SK-N-SH (cell line): Measurements from ENCODE around the gene C4orf36. TPM values are rescaled to one million over a fixed set of nuclear protein-coding genes. Genes with fewer than 3 reads are reported as not detected.

Experiments
- CTCF ChIA-PET: fragments of 300-600, 350-600 bp; formaldehyde crosslinking; extraction: SDS; loops from one replicate; lab custom pipeline; 2021; lab: Yijun Ruan, JAX
- POLR2A ChIA-PET: fragments of 350-600 bp; sonication (Branson Sonifier 250); formaldehyde crosslinking; extraction: SDS; loops from one replicate; lab custom pipeline; 2020; ENCODE audit warnings: antibody characterized with exemption, inconsistent platforms; lab: Yijun Ruan, JAX
- DNase-seq: peaks from one replicate; pipeline ENCODE4 v3.0.0; 2012
- H2AFZ ChIP-seq: fragments of 200-600 bp; sonication (generic); 2 replicates; pipeline ENCODE4 v1.8.1; 2016; ENCODE audit warnings: antibody characterized with exemption, mild to moderate bottlenecking, low read depth
- H3F3A ChIP-seq: fragments of 200-600 bp; sonication (generic); replicated peaks from 2 replicates; pipeline ENCODE3; 2016; ENCODE audit warnings: antibody characterized with exemption, mild to moderate bottlenecking; ENCODE audit not compliant: insufficient read depth
- H3K27ac ChIP-seq, 2 experiments: fragments of 200-500 bp in 1 of 2; fragments of 200-600 bp in 1 of 2; sonication (Bioruptor generic) in 1 of 2; sonication (generic), shearing (Covaris generic) in 1 of 2; 2 replicates each; pipeline versions ENCODE4 v1.5.1 to v1.6.1; 2014 to 2016; ENCODE audit warnings: low read depth in 2 of 2, inconsistent platforms in 1 of 2, low read length in 1 of 2, mild to moderate bottlenecking in 1 of 2, mixed read lengths in 1 of 2
- H3K27me3 ChIP-seq: fragments of 200-600 bp; sonication (generic), shearing (Covaris generic); 2 replicates; pipeline ENCODE4 v1.6.1; 2016; ENCODE audit warnings: mixed run types; ENCODE audit not compliant: insufficient read depth
- H3K36me3 ChIP-seq, 2 experiments: fragments of 200-500 bp in 1 of 2; fragments of 200-600 bp in 1 of 2; sonication (Bioruptor generic) in 1 of 2; sonication (generic) in 1 of 2; replicated peaks in 1 of 2; 2 replicates each; pipeline versions ENCODE3 to v1.5.1; 2014 to 2016; ENCODE audit warnings: low read length in 1 of 2, mild to moderate bottlenecking in 1 of 2; ENCODE audit not compliant: insufficient read depth in 2 of 2, control insufficient read depth in 1 of 2
- H3K4me1 ChIP-seq, 2 experiments: fragments of 200-500 bp in 1 of 2; fragments of 200-600 bp in 1 of 2; sonication (Bioruptor generic) in 1 of 2; sonication (generic), shearing (Covaris generic) in 1 of 2; 2 replicates each; pipeline versions ENCODE4 v1.5.1 to v1.6.1; 2014 to 2016; ENCODE audit warnings: low read depth in 1 of 2, low read length in 1 of 2, mixed run types in 1 of 2; ENCODE audit not compliant: insufficient read depth in 2 of 2, control insufficient read depth in 1 of 2
- H3K4me2 ChIP-seq: fragments of 200-600 bp; sonication (generic), shearing (Covaris generic); 2 replicates; pipeline ENCODE4 v1.6.1; 2017; ENCODE audit warnings: mixed run types
- H3K4me3 ChIP-seq, 2 experiments: fragments of 200-500 bp in 1 of 2; fragments of 200-600 bp in 1 of 2; sonication (Bioruptor generic) in 1 of 2; sonication (generic), shearing (Covaris generic) in 1 of 2; 2 replicates each; pipeline versions ENCODE4 v1.5.1 to v1.8.1; 2014 to 2016; ENCODE audit warnings: low read depth in 2 of 2, inconsistent platforms in 1 of 2, low read length in 1 of 2, mild to moderate bottlenecking in 1 of 2, mixed read lengths in 1 of 2, moderate library complexity in 1 of 2
- H3K79me2 ChIP-seq: fragments of 200-600 bp; sonication (generic); 2 replicates; pipeline ENCODE4 v1.8.1; 2017; ENCODE audit warnings: mild to moderate bottlenecking; ENCODE audit not compliant: insufficient read depth
- H3K9ac ChIP-seq: fragments of 200-600 bp; sonication (generic); 2 replicates; pipeline ENCODE4 v1.6.1; 2017; ENCODE audit warnings: mixed run types
- H3K9me2 ChIP-seq: fragments of 200-600 bp; sonication (generic); 2 replicates; pipeline ENCODE4 v1.6.1; 2017; ENCODE audit warnings: mixed run types
- H3K9me3 ChIP-seq: fragments of 200-600 bp; sonication (generic); 2 replicates; pipeline ENCODE4 v1.6.1; 2017; ENCODE audit warnings: mixed run types, mild to moderate bottlenecking, moderate library complexity
- H4K20me1 ChIP-seq: fragments of 200-600 bp; sonication (generic); 2 replicates; pipeline ENCODE4 v1.6.1; 2017; ENCODE audit warnings: mild to moderate bottlenecking, mixed run types; ENCODE audit not compliant: insufficient read depth
- ELF1 ChIP-seq: IDR thresholded peaks from 2 replicates; pipeline ENCODE4 v1.4.0; 2012
- EP300 ChIP-seq, 2 experiments: IDR thresholded peaks; 2 replicates each; pipeline versions ENCODE4 v1.4.0 to v1.6.1; 2012; ENCODE audit warnings: borderline replicate concordance in 1 of 2, low read depth in 1 of 2, low read length in 1 of 2
- FOXJ3 ChIP-seq: sonication (generic); formaldehyde crosslinking; IDR thresholded peaks from 2 replicates; pipeline ENCODE4 v1.5.1; 2020; ENCODE audit warnings: mild to moderate bottlenecking, missing genetic modification reagents
- JUND ChIP-seq: IDR thresholded peaks from 2 replicates; pipeline ENCODE4 v1.4.0; 2012
- POLR2AphosphoS5 ChIP-seq: IDR thresholded peaks from 2 replicates; pipeline ENCODE4 v1.6.1; 2012; ENCODE audit warnings: low read depth, low read length
- RAD21 ChIP-seq: IDR thresholded peaks from 2 replicates; pipeline ENCODE4 v1.6.1; 2012; ENCODE audit warnings: mild to moderate bottlenecking, low read length
- RFX5 ChIP-seq: IDR thresholded peaks from 2 replicates; pipeline ENCODE4 v1.6.1; 2012; ENCODE audit warnings: mild to moderate bottlenecking, improper control_type of control experiment, low read length
- RXRA ChIP-seq: IDR thresholded peaks from 2 replicates; pipeline ENCODE4 v1.4.0; 2012; ENCODE audit warnings: low read depth, mild to moderate bottlenecking, borderline replicate concordance
- TAF1 ChIP-seq: IDR thresholded peaks from 2 replicates; pipeline ENCODE4 v1.6.1; 2012; ENCODE audit warnings: low read depth, mild to moderate bottlenecking, low read length, moderate library complexity, borderline replicate concordance
- WGBS: methylation state at CpG from one replicate; pipeline ENCODE4 v1.1.6; 2017; ENCODE audit warnings: low lambda C conversion rate; 5-methylcytosine and 5-hydroxymethylcytosine counted together
- polyA plus RNA-seq, 3 experiments: library from polyadenylated mRNA; depleted of rRNA; stranded (reverse); fragments of >200 nt; gene quantifications; 2 replicates each; pipeline ENCODE4 v1.2.3, GENCODE V29; 2012
- TF ChIP-seq, protein P1 (sequence below): fragments of 150-350 bp; IDR thresholded peaks from 2 replicates; pipeline ENCODE4 v1.6.1; 2017; ENCODE audit warnings: antibody characterized with exemption, low read length, low read depth, borderline replicate concordance
- TF ChIP-seq, protein P2 (sequence below): fragments of 200-600 bp; sonication (generic); IDR thresholded peaks from 2 replicates; pipeline ENCODE4 v1.6.1; 2017; ENCODE audit warnings: antibody characterized with exemption, mild to moderate bottlenecking, moderate library complexity
- TF ChIP-seq, protein P3 (sequence below): IDR thresholded peaks from 2 replicates; pipeline ENCODE4 v1.6.1; 2012; ENCODE audit warnings: mild to moderate bottlenecking, low read depth, low read length, moderate library complexity
- TF ChIP-seq, protein P4 (sequence below): IDR thresholded peaks from 2 replicates; pipeline ENCODE4; 2012
- TF ChIP-seq, protein P5 (sequence below): IDR thresholded peaks from 2 replicates; pipeline ENCODE4 v1.4.0; 2012; ENCODE audit warnings: low read depth

Gene C4orf36
- polyA plus RNA-seq, 1 of the 3 experiments (the other 2 are of a cell fraction): 0.71 TPM

DNA sequence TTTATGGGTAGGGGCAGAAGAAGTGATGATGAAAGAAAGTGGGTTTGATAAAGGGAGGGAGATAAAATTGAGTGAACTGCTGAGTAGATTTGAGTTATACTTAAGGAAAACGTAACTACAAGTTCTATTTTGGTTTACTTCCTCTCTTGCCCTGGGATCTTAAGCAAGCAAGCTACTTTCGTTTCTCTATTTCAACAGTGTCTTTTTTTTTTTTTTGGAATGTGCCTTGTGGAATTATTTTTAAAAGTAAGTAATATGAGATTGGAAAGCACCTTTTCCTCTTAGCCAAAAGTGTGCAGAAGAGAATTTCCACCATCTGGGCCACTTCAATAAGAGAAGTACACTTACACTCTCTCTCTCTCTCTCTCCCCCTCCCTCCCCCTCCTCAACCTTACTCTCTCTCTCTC, 16.0 kb upstream of the C4orf36 start:
- no peaks in the 10 kb centered on the region for H3K36me3 ChIP-seq
- H3K27ac ChIP-seq: no peak overlapping the region
- H3K4me2 ChIP-seq: no peak overlapping the region; the same call in 1 of the 2 replicates
- H4K20me1 ChIP-seq: no peaks in the 10 kb centered on the region
- H3K79me2 ChIP-seq: no peaks in the 10 kb centered on the region
- no peak overlapping the region for H3K9ac ChIP-seq
- POLR2A ChIA-PET: no interaction called here
- H3K9me2 ChIP-seq: no peaks in the 10 kb centered on the region
- WGBS: 41% methylated on average over 2 of the region's 2 CpGs
- no peak overlapping the region for H3K4me3 ChIP-seq
- no peaks in the 10 kb centered on the region for H3K9me3 ChIP-seq
- TF ChIP-seq POLR2AphosphoS5 (no peak), ELF1 (no peak), FOXJ3 (CRISPR knock-in tag) (no peak), RFX5 (no peak), TAF1 (no peak), RXRA (no peak), JUND (no peak), EP300 (IDR thresholded peaks at IDR 0.05; ENCODE audit: borderline replicate concordance in 1 of 2, low read depth in 1 of 2, low read length in 1 of 2) (no peak), RAD21 (no peak)
- TF ChIP-seq, protein P1, sequence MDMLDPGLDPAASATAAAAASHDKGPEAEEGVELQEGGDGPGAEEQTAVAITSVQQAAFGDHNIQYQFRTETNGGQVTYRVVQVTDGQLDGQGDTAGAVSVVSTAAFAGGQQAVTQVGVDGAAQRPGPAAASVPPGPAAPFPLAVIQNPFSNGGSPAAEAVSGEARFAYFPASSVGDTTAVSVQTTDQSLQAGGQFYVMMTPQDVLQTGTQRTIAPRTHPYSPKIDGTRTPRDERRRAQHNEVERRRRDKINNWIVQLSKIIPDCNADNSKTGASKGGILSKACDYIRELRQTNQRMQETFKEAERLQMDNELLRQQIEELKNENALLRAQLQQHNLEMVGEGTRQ: no peak
- TF ChIP-seq, protein P2, sequence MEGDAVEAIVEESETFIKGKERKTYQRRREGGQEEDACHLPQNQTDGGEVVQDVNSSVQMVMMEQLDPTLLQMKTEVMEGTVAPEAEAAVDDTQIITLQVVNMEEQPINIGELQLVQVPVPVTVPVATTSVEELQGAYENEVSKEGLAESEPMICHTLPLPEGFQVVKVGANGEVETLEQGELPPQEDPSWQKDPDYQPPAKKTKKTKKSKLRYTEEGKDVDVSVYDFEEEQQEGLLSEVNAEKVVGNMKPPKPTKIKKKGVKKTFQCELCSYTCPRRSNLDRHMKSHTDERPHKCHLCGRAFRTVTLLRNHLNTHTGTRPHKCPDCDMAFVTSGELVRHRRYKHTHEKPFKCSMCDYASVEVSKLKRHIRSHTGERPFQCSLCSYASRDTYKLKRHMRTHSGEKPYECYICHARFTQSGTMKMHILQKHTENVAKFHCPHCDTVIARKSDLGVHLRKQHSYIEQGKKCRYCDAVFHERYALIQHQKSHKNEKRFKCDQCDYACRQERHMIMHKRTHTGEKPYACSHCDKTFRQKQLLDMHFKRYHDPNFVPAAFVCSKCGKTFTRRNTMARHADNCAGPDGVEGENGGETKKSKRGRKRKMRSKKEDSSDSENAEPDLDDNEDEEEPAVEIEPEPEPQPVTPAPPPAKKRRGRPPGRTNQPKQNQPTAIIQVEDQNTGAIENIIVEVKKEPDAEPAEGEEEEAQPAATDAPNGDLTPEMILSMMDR: no peak
- TF ChIP-seq, protein P3, sequence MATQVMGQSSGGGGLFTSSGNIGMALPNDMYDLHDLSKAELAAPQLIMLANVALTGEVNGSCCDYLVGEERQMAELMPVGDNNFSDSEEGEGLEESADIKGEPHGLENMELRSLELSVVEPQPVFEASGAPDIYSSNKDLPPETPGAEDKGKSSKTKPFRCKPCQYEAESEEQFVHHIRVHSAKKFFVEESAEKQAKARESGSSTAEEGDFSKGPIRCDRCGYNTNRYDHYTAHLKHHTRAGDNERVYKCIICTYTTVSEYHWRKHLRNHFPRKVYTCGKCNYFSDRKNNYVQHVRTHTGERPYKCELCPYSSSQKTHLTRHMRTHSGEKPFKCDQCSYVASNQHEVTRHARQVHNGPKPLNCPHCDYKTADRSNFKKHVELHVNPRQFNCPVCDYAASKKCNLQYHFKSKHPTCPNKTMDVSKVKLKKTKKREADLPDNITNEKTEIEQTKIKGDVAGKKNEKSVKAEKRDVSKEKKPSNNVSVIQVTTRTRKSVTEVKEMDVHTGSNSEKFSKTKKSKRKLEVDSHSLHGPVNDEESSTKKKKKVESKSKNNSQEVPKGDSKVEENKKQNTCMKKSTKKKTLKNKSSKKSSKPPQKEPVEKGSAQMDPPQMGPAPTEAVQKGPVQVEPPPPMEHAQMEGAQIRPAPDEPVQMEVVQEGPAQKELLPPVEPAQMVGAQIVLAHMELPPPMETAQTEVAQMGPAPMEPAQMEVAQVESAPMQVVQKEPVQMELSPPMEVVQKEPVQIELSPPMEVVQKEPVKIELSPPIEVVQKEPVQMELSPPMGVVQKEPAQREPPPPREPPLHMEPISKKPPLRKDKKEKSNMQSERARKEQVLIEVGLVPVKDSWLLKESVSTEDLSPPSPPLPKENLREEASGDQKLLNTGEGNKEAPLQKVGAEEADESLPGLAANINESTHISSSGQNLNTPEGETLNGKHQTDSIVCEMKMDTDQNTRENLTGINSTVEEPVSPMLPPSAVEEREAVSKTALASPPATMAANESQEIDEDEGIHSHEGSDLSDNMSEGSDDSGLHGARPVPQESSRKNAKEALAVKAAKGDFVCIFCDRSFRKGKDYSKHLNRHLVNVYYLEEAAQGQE: no peak
- TF ChIP-seq, protein P4, sequence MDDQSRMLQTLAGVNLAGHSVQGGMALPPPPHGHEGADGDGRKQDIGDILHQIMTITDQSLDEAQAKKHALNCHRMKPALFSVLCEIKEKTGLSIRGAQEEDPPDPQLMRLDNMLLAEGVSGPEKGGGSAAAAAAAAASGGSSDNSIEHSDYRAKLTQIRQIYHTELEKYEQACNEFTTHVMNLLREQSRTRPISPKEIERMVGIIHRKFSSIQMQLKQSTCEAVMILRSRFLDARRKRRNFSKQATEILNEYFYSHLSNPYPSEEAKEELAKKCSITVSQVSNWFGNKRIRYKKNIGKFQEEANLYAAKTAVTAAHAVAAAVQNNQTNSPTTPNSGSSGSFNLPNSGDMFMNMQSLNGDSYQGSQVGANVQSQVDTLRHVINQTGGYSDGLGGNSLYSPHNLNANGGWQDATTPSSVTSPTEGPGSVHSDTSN: no peak
- TF ChIP-seq, protein P5, sequence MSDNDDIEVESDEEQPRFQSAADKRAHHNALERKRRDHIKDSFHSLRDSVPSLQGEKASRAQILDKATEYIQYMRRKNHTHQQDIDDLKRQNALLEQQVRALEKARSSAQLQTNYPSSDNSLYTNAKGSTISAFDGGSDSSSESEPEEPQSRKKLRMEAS: no peak
- no peaks in the 10 kb centered on the region for H3F3A ChIP-seq
- H2AFZ ChIP-seq: peak overlapping the region; percentile 82
- no peaks in the 10 kb centered on the region for H3K4me1 ChIP-seq
- H3K27me3 ChIP-seq: no peaks in the 10 kb centered on the region
- CTCF ChIA-PET: interaction anchor here (1.0 to 21.7 kb wide), 3 partner anchors 13 to 410 kb away, joined by 5 to 294 read pairs (median 20); no protein-coding TSS in a partner anchor
- no peak for DNase-seq
